KBM-7 (cell line): ENCODE data around the gene CCN5.
"Not testable (repeated sequence)": the region's sequence is repeated elsewhere in the genome, so short reads cannot be mapped to it uniquely, and the experiment has no call there.

Experiments
- DNase-seq: peaks from one replicate; pipeline ENCODE4 v3.0.0-alpha.2; 2015
- in situ Hi-C: fragments of 300-500 bp; cut with MboI; formaldehyde crosslinking; loops from 2 replicates; pipeline ENCODE4 v1.14.3; 2020; ENCODE audit warnings: low sequenced_read_pairs, low pct_unique_long_range_greater_than_20kb, mixed read lengths

Gene CCN5, protein sequence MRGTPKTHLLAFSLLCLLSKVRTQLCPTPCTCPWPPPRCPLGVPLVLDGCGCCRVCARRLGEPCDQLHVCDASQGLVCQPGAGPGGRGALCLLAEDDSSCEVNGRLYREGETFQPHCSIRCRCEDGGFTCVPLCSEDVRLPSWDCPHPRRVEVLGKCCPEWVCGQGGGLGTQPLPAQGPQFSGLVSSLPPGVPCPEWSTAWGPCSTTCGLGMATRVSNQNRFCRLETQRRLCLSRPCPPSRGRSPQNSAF

DNA sequence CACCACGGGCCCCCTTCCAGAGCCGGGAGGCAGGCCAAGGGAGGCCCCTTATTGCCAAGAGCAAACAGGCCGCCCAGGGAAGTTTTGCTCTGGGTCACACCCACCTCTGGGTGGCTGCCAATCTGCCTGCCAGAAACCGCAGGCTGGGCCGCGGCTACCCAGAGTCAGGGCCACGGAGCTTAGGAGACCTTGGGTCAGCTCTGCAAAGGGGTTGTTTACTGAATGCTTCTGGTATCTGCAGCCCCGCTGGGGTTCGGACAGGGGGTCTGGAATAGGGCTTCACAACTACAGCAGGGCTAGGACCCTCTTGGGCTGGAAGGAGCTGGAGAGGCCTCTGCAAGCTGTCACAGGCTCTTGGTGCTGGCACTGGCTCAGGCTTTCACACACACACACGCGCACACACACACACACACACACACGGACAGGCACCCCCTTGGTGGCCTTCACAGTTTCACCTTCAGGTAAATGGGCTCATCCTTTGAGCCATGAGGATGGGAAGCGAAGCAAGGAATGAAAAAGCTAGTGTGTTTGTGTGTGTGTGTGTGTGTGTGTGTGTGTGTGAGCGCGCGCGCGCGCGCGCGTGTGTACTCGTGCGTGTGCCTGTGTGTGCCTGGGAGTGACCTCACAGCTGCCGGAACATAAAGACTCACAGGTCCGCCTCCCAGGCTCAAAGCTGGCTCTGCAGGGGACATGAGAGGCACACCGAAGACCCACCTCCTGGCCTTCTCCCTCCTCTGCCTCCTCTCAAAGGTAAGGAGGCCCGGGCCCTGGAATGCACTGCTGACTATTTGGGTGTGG is at the start of gene CCN5:
Gene CCN5 (plus strand): TSS at position 669 of the 798 bp plus-strand sequence. CDS start 22 bp downstream, at position 691.
- peak; percentile 60 for DNase-seq

DNA sequence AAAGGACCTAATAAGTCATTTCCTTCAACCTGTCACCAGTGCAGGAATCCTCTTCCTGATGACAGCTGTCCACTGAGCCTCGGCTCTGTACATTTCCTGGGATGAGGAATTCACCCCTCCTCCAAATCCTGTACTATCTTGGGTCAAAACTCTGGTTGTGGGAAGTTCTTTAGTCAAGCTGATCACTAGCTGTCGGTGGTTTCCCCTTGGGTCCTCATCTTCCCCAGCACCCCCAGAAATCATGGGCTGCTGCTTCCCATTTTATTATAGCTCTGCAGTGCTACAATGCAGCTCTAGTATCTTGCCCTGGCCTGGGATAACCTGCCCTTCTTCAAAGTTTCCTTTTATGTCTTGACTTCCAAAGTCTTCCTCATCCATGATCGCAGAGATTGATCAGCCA is 49.1 kb upstream of the CCN5 start:
- no peak for DNase-seq
- in situ Hi-C loops: no loop called here

More for the DNA sequence above, at the start of gene CCN5:
- in situ Hi-C loops: no loop called here

DNA sequence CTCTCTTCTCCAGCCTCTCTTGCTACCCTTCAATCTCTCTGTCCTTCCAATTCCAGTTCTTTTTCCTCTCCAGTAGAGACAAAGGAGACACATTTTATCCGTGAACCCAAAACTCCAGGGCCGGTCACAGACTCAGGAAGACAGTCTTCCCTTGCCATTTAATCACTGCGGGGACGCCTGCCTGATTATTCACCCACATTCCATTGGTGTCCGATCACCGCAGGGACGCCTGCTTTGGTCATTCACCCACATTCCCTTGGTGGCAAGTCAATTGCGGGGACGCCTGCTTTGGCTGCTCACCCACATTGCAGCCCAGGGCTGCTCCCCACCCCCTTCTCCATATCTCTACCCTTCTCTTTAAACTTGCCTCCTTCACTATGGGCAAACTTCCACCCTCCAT is 44.3 kb upstream of the CCN5 start:
- DNase-seq, in situ Hi-C loops: not testable (repeated sequence)

DNA sequence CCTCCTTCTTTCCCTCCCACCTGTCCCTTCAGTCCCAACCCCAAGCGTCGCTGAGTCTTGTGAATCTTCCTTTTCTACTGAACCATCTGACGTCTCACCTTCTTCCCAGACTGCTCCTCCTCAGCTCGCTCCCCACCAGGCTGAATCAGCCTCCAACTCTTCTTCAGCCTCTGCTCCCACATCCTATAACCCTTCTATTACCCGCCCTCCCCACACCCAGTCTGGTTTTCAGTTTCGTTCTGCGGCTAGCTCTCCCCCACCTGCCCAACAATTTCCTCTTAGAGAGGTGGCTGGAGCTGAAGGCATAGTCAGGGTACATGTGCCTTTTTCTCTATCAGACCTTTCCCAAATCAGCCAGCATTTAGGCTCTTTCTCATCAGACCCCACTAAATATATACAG is 43.6 kb upstream of the CCN5 start:
- DNase-seq: peak; percentile 62
- in situ Hi-C loops: not testable (repeated sequence)

DNA sequence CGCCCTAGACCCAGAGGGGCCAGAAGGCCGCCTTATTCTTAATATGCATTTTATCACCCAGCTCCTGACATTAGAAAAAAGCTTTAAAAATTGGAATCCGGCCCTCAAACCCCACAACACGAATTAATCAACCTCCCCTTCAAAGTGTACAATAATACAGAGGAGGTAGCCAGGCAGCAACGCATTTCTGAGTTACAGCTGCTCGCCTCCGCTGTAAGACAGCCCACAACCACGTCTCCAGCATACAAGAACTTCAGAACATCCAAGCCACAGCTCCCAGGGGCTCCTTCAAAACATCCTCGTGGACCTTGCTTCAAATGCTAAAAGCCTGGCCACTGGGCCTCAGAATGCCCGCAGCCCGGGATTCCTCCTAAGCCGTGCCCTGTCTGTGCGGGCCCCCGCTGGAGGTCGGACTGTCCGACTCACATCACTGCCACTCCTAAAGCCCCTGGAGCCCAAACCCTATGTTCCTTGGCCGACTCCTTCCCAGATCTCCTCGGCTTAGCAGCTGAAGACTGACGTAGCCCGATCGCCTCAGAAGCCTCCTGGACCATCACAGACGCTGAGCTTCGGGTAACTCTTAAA is 42.8 kb upstream of the CCN5 start:
- DNase-seq, in situ Hi-C loops: not testable (repeated sequence)

DNA sequence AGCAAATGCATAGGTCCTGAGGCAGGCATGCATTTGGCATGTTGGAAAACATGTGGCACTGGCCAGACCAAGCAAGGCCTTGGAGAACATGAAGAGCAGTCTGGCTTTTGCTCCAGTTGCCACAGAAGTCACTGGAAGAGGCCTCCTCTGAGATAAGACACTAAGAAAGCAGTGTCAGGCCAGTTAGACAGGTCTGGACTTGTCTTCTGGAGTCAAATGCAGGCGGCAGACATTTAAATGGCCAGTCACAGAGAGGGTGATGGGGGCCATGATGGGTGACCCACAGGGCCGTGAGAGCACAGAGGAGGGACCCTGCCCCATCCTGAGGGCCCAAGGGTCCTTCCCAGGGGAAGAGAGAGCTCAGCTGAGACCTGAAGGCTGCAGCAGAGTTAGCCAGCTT is 36.9 kb upstream of the CCN5 start:
- in situ Hi-C loops: no loop called here
- peak; percentile 39 for DNase-seq

DNA sequence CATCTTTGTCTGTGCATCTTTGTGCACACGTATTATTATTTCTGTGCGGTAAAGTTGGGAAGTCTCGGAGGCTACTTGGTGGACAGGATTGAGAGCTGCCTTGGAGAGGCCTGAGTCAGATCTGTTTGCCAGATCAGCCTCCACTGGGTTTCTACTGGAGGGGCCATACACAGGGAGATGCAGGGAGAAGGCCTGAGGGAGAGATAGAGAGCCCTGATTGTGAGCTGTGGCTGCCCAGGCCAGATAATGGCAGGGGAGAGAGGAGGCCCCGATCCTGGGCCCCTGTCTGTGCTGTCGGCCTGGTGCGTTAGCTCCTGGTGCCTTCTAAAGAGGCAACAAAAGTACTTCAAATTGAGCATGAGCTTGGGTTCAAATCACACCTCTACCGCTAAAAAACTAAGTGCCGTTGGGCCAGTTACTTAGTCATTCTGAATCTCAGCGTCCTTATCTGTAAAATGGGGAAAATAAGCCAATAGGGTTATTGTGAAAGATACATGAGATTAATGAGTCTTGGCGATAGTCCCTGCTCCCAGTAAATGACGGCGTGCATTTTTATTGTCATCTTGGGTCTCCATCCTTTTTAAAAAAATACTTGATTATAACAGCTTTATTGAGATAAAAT is 36.1 kb upstream of the CCN5 start:
- in situ Hi-C loops: no loop called here
- DNase-seq: no peak

DNA sequence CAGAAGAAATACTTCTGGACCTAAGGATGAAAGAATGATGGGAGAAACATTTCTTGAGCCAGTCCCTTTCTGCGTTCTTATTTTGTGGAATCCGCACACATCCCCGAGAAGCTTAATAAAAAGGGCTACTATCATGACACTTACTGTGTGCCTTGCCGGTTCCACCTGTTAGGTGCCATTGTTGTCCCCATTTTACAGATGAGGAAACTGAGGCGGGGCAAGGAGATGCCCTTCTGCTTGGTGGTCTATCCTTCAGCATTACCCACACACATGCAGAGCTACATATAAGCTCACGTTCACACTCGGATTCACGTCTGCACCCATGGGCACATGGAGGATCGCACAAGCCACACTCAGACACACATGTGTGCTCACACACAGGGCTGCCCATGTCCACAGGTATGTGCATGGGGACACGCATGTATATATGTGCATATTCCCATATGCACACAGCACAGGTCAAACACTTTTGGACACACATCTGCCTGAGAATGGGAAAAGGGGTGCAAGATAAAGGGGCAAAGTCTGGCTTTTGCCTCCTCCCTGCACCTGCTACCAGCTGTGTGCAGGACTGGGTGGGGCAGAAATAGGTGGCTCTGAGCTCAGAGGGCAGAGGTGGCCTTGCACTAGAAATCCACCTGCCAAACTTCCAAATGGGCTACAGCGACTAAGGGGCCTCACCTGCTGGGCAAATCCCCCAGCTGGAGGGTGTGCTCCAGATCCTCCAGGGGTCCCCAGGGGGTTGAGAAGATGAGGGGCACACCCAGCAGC is 33.2 kb upstream of the CCN5 start:
- in situ Hi-C loops: no loop called here
- no peak for DNase-seq

DNA sequence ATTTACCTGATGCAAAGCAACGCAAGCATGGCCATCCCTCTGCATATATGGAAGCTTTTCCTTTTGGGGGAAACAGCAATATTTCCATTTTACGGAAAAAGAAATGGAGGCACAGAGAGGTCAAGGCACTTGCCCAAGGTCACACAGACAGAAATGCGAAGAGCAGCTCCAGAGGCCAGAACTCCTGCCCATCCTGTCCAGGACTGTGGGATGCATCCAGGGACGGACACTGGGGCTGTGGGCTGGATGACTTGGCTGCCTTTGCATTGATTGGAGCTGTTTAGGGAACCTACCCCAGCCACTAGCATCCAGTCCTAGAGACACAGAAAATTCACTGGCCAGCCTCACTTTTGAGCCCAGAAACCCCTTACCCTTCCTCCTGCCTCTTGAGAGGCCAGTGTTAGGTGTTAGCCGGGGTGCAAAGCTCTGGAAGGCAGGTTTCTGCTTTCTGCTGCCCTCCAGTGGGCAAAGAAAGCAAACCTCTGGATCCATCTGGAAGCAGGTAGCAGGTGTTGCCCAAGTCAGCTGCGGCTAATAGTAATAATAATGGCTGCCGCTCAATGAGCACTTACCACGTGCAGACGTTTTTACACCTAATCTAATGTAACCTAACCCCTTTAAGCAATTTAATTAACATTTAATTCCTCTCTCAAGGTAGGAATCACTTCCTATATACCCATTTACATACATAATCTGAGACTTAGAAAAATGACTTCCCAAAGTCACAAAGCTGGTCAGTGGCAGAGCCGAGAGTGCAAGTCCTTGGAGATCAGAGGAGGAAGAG is 31.7 kb upstream of the CCN5 start:
- in situ Hi-C loops: no loop called here

DNA sequence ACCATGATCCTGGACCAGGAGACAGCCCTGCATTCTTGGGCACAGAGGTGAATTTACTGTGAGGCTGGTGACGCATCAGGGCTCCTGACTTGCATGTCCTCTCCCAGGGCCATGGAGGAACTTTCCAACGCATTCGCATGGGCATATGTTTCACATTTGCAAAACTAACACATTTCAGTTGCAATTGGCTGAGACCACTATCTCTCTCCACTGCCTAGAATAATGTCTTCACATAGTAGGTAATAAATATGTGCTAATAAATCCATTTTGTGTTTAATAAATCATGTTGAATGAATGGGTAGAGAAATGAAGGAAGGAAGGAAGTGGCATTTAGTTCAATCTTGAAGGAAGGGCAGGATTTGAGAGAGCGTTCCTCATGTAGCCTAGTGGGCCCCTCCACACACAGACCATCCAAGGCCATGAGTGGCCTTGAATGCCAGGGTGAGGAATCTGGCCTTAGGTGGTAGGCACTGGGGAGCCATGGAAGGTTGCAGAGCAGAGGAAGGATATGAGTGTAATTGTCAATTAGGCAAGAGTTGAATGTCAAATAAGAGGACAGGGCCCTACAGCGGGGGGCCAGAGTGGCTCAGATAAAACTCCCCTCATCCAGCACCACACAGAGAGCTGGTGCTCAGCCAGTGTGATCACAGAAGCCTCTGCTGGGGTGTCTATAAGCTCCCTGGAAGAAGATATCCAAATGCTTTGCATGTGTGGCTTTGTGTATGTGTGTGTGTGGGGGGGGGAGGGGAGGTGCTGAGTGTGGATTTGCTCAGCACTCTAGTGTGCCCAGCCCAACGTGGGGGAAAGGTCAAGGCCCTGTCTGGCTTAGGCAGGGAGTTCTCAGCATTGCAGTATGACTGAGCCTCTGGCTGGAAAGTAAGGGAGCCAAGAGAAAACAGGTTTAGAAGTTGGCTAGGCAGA is 30.9 kb upstream of the CCN5 start:
- in situ Hi-C loops: no loop called here
- DNase-seq: no peak

More for the DNA sequence above, 31.7 kb upstream of the CCN5 start:
- DNase-seq: peak; percentile 78

DNA sequence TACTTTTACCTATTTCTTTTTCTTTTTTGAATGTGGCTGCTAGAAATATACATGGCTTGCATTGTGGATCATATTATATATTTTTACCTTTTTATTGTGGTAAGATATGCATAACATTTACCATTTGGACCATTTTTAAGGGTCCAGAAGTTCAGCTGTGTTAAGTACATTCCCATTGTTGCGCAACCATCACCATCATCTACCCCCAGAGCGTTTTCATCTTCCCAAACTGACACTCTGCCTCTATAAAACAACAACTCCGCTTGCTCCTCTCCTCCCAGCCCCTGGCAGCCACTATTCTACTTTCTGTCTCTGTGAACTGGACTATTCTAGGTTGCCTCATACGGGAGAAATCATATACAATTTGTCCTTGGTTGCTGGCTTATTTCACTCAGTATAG is 28.2 kb upstream of the CCN5 start:
- in situ Hi-C loops: no loop called here
- DNase-seq: no peak

DNA sequence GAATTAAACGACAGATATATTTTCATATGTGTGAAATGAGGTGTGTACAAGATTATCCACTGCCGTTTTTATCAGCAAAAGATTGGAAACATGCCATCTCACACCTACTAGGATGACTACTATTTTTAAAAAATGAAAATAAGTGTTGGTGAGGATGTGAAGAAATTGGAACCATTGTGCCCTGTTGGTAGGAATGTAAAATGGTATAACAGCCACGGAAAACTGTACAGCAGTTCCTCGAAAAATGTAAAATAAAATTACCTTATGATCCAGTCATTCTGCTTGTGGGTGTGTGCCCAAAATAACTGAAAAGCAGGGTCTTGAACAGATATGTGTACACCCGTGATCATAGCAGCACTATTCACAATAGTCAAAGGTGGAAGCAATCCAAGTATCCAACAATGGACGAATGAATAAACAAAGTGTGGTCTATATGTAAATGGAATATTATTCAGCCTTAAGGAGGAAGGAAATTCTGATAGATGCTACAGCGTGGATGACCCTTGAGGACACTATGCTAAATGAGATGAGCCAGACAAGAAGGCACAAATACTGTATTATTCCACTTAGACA is 27.0 kb upstream of the CCN5 start:
- in situ Hi-C loops: no loop called here
- no peak for DNase-seq

DNA sequence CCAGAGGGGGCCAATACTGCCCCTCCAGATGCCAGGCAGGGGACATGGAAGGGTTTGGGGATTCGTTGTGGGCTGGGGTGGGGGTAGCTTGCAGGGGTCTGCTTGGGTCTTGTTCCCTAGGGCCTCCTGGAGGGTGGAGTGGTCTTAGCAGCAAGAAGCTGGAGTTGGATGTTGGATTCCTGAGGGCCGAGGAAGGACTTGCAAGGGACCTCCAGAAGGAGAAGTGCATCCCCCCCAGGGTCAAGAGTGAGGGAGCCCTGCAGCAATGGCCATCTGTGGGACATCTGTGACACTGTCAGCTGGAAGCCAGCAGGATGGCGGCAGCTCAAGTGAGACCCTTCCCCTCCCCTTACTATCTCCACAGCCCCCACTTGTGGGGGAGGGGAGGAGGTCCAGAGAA is 25.4 kb upstream of the CCN5 start:
- in situ Hi-C loops: no loop called here
- no peak for DNase-seq

DNA sequence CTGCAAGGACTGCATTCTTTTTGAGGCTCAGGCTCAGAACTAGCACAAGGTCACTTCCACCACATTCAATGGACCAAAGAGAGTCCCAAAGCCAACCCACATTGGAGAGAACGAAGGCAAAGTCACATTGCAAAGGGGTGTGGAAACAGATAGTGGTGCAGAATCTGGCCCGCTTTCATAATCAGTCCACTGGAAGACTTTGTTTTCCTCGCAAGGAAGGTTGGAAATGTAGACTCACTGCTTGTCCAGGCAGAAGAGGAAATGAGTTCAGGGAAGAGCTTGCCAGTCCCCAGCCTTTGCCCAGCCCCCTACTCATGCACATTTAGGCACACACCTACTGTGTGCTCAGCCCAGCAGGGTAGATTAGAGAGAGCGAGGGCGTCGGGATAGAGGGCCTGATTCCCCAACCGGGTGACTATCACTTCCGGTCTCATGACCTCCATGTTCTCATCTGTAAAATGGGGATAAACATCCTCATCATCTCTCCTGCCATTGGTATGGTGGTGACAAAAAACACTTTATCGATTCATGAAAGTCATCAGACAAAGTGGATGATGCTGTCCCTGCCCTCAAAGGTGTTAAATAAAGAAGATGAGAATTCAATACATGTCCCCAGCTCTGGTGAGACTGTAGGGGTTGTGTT is 24.3 kb upstream of the CCN5 start:
- DNase-seq: no peak
- in situ Hi-C loops: no loop called here

DNA sequence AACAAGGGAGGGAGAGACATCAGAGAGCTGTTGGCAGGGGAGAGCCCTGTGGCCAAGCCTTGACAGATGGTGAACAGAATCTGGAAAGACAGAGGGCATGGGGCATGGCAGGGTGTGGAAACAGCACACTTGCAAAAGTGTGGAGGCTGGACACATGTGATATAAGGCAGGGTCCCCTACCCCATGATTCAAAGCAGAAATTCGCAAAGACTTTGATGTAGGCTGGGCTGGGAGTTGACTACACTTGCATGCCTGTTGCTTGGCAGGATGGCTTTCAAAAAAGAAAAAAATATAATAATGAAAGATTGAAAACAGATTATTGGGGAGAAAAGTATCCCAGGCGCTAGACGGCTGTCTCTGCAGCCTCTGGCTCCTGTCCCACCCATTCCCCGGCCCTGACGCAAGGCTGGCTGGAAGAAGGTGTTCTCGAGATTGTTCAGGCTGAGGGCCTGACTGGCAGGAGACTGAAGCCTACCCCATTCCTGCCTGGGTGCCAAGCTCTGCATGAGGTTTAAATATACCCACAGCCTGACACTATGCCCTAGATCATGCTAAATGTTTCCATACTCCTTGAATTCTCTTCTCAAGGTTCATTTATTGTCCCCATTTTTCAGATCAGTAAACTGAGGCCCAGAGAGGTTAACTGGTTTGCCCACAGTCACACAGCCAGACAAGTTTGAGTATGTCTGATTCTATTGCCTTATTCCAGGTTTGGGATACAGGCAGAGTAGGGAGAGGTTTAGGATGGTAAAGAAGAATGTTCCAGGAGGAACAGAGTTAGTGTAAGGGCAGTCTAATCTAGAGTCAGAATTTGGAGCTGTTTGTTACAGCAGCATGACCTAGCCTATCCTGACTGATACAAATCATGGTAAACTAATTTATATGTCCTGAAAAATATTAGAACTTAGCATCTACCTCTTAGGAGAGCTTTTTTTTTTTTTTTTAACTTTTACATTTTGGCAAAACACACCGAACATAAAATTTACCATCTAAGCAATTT is 23.4 kb upstream of the CCN5 start:
- in situ Hi-C loops: no loop called here
- DNase-seq: no peak
